H9 (cell line): ENCODE results near the gene NXT1. TPM values are rescaled to one million over a fixed set of nuclear protein-coding genes. Genes with fewer than 3 reads are reported as not detected.

Experiments
- DNase-seq: peaks from one replicate; pipeline ENCODE4 v3.0.0-alpha.2; 2017
- H2AFZ ChIP-seq: one replicate; pipeline ENCODE4 v1.6.1; 2013; ENCODE audit warnings: mild to moderate bottlenecking, low read length, control low read depth, moderate library complexity
- H2AK5ac ChIP-seq: 2 replicates; pipeline ENCODE4 v1.6.1; 2013; ENCODE audit warnings: low read length, control low read depth, mixed read lengths; ENCODE audit not compliant: insufficient read length
- H2BK120ac ChIP-seq: one replicate; pipeline ENCODE4 v1.6.1; 2013; ENCODE audit warnings: low read depth, mild to moderate bottlenecking, low read length, control low read depth, inconsistent platforms; ENCODE audit not compliant: poor library complexity, severe bottlenecking
- H2BK12ac ChIP-seq: 2 replicates; pipeline ENCODE4 v1.6.1; 2013; ENCODE audit warnings: low read length, control low read depth, mixed read lengths, low read depth; ENCODE audit not compliant: insufficient read length
- H2BK15ac ChIP-seq: 2 replicates; pipeline ENCODE4 v1.6.1; 2013; ENCODE audit warnings: low read depth, low read length, control low read depth
- H2BK20ac ChIP-seq: one replicate; pipeline ENCODE4 v1.6.1; 2013; ENCODE audit warnings: low read depth, mild to moderate bottlenecking, low read length, control low read depth, inconsistent platforms; ENCODE audit not compliant: poor library complexity, severe bottlenecking
- H2BK5ac ChIP-seq: 2 replicates; pipeline ENCODE4 v1.6.1; 2013; ENCODE audit warnings: low read length, control low read depth, mixed read lengths; ENCODE audit not compliant: insufficient read length
- H3K14ac ChIP-seq: 2 replicates; pipeline ENCODE4 v1.6.1; 2013; ENCODE audit warnings: low read length, control low read depth; ENCODE audit not compliant: insufficient read depth
- H3K18ac ChIP-seq: 2 replicates; pipeline ENCODE4 v1.6.1; 2013; ENCODE audit warnings: low read depth, mild to moderate bottlenecking, mixed read lengths, low read length, control low read depth; ENCODE audit not compliant: insufficient read length
- H3K23ac ChIP-seq: 2 replicates; pipeline ENCODE4 v1.6.1; 2013; ENCODE audit warnings: low read length, control low read depth, mixed read lengths, low read depth; ENCODE audit not compliant: insufficient read length
- H3K23me2 ChIP-seq: 2 replicates; pipeline ENCODE4 v1.6.1; 2013; ENCODE audit warnings: low read depth, mild to moderate bottlenecking, mixed read lengths, low read length, control low read depth; ENCODE audit not compliant: insufficient read length, poor library complexity, severe bottlenecking
- H3K27ac ChIP-seq: 2 replicates; pipeline ENCODE4 v1.5.1; 2013; ENCODE audit warnings: low read length, control low read depth, mixed read lengths, low read depth; ENCODE audit not compliant: insufficient read length
- H3K27me3 ChIP-seq: 2 replicates; pipeline ENCODE4 v1.6.1; 2013; ENCODE audit warnings: low read length, control low read depth, inconsistent platforms; ENCODE audit not compliant: insufficient read depth
- H3K4ac ChIP-seq: 2 replicates; pipeline ENCODE4 v1.6.1; 2013; ENCODE audit warnings: low read depth, mild to moderate bottlenecking, control low read depth, inconsistent platforms, low read length, moderate library complexity
- H3K4me1 ChIP-seq: 2 replicates; pipeline ENCODE4 v1.6.1; 2013; ENCODE audit warnings: low read length, control low read depth, inconsistent platforms; ENCODE audit not compliant: insufficient read depth
- H3K4me2 ChIP-seq: 2 replicates; pipeline ENCODE4 v1.6.1; 2013; ENCODE audit warnings: low read length, control low read depth, mixed read lengths; ENCODE audit not compliant: insufficient read length, insufficient read depth
- H3K56ac ChIP-seq: 2 replicates; pipeline ENCODE4 v1.6.1; 2013; ENCODE audit warnings: low read depth, mild to moderate bottlenecking, mixed read lengths, low read length, control low read depth; ENCODE audit not compliant: insufficient read length
- H3K79me1 ChIP-seq: 2 replicates; pipeline ENCODE4 v1.6.1; 2013; ENCODE audit warnings: low read depth, mild to moderate bottlenecking, moderate library complexity, low read length, control low read depth, inconsistent platforms; ENCODE audit not compliant: insufficient read depth, poor library complexity, severe bottlenecking
- H3K79me2 ChIP-seq: 2 replicates; pipeline ENCODE4 v1.6.1; 2013; ENCODE audit warnings: low read length, control low read depth, inconsistent platforms; ENCODE audit not compliant: insufficient read depth
- H3K9ac ChIP-seq: 2 replicates; pipeline ENCODE4 v1.6.1; 2013; ENCODE audit warnings: low read length, control low read depth, mixed read lengths; ENCODE audit not compliant: insufficient read length; ENCODE audit errors: extremely low read depth
- H3K9me3 ChIP-seq: one replicate; pipeline ENCODE4 v1.6.1; 2013; ENCODE audit warnings: low read depth, low read length, inconsistent platforms; ENCODE audit not compliant: control insufficient read depth
- H3T11ph ChIP-seq: one replicate; pipeline ENCODE4 v1.6.1; 2013; ENCODE audit warnings: mild to moderate bottlenecking, low read length, control low read depth, inconsistent platforms
- H4K20me1 ChIP-seq: one replicate; pipeline ENCODE4 v1.6.1; 2013; ENCODE audit not compliant: control insufficient read depth, insufficient read length, insufficient read depth
- H4K5ac ChIP-seq: 2 replicates; pipeline ENCODE4 v1.6.1; 2013; ENCODE audit warnings: low read depth, mild to moderate bottlenecking, mixed read lengths, low read length, control low read depth; ENCODE audit not compliant: insufficient read length
- H4K8ac ChIP-seq: replicated peaks from 2 replicates; pipeline ENCODE4 v1.6.1; 2013; ENCODE audit warnings: low read length, control low read depth, mixed read lengths, low read depth; ENCODE audit not compliant: insufficient read length
- H4K91ac ChIP-seq: 2 replicates; pipeline ENCODE4 v1.6.1; 2013; ENCODE audit warnings: low read depth, mild to moderate bottlenecking, moderate library complexity, mixed read lengths, low read length, control low read depth; ENCODE audit not compliant: insufficient read length
- H3K27ac Mint-ChIP-seq, 3 experiments: 2 replicates in 2 of 3; 3 replicates in 1 of 3; pipeline ENCODE4 v1.8.0; 2020 to 2021; ENCODE audit warnings: mixed read lengths in 3 of 3, mild to moderate bottlenecking in 1 of 3, moderate library complexity in 1 of 3
- H3K27me3 Mint-ChIP-seq: 2 replicates; pipeline ENCODE4 v1.8.0; 2021; ENCODE audit warnings: low read depth, mild to moderate bottlenecking, moderate library complexity, mixed read lengths
- H3K36me3 Mint-ChIP-seq, 3 experiments: 2 replicates in 2 of 3; 3 replicates in 1 of 3; pipeline ENCODE4 v1.8.0; 2020 to 2021; ENCODE audit warnings: low read depth in 3 of 3, mixed read lengths in 3 of 3; ENCODE audit not compliant: insufficient read depth in 1 of 3
- H3K4me1 Mint-ChIP-seq, 2 experiments: 2 replicates each; pipeline ENCODE4 v1.8.0; 2020; ENCODE audit warnings: mixed read lengths in 2 of 2
- H3K4me3 Mint-ChIP-seq, 2 experiments: 2 replicates in 1 of 2; 3 replicates in 1 of 2; pipeline ENCODE4 v1.8.0; 2020 to 2021; ENCODE audit warnings: mild to moderate bottlenecking in 2 of 2, mixed read lengths in 2 of 2, moderate library complexity in 1 of 2
- H3K9me3 Mint-ChIP-seq, 2 experiments: 2 replicates in 1 of 2; 3 replicates in 1 of 2; pipeline ENCODE4 v1.8.0; 2020; ENCODE audit warnings: mild to moderate bottlenecking in 2 of 2, mixed read lengths in 2 of 2, moderate library complexity in 1 of 2
- WGBS: extraction: QIAGEN DNeasy Blood & Tissue Kit; methylation state at CpG from one replicate; pipeline ENCODE4 v1.1.7; 2013; ENCODE audit warnings: missing lambda C conversion rate, low lambda C conversion rate, mixed read lengths; ENCODE audit not compliant: insufficient read length; ENCODE audit errors: extremely low coverage; 5-methylcytosine and 5-hydroxymethylcytosine counted together
- total RNA-seq: library from RNA; stranded (reverse); gene quantifications from 2 replicates; pipeline ENCODE4 v1.2.1, GENCODE V29; 2021
- TF ChIP-seq, protein P1 (sequence below): fragments of 200-600 bp; sonication (generic); conservative IDR thresholded peaks from 3 replicates; pipeline ENCODE4 v1.8.0; 2021; ENCODE audit warnings: antibody characterized with exemption, mild to moderate bottlenecking

NXT1 gene
- total RNA-seq, 1 experiment from 2014 or later = 25.5 TPM

DNA sequence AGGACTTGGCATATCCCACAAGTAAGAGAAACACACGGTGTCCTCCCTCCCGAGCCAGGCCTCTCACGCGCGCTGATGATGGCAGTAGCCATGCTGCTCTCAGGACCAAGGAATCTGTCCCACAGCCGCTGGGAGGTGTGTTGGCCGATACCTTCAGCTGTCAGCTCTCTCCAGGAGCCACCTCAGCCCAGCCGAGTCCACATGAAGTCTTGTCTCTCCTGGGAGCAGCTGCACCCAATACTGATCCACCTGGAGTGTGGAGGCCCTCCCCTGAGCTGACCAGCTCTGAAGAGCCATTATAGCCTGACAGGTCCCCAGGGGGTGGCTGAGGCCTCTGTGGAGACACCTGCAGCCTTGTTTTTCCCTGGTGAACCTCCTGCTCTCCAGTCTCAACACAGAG, 23.8 kb upstream of the NXT1 start:
- Histone ChIP-seq H2BK120ac (no peak overlapping the region), H3K23me2 (no peaks in the 10 kb centered on the region), H2BK12ac (no peak overlapping the region), H3K9ac (no peak overlapping the region), H2BK15ac (no peak overlapping the region), H4K20me1 (no peaks in the 10 kb centered on the region), H3K14ac (no peak overlapping the region; the same call in 1 of the 2 replicates), H3K4ac (no peak overlapping the region), H3K9me3 (no peaks in the 10 kb centered on the region), H2AFZ (no peak overlapping the region), H3K27ac (no peak overlapping the region), H3K56ac (no peak overlapping the region), H2BK20ac (no peak overlapping the region), H2BK5ac (no peak overlapping the region), H4K5ac (no peak overlapping the region), H3K4me2 (no peak overlapping the region), H4K8ac (no peak overlapping the region), H3K18ac (no peak overlapping the region), H3K79me2 (no peaks in the 10 kb centered on the region), H3K79me1 (no peaks in the 10 kb centered on the region), H4K91ac (no peak overlapping the region), H3T11ph (no peak overlapping the region), H3K23ac (no peak overlapping the region), H3K4me1 (no peaks in the 10 kb centered on the region), H3K27me3 (no peaks in the 10 kb centered on the region; the same call in 1 of the 2 replicates), H2AK5ac (no peak overlapping the region)
- TF ChIP-seq, protein P1, sequence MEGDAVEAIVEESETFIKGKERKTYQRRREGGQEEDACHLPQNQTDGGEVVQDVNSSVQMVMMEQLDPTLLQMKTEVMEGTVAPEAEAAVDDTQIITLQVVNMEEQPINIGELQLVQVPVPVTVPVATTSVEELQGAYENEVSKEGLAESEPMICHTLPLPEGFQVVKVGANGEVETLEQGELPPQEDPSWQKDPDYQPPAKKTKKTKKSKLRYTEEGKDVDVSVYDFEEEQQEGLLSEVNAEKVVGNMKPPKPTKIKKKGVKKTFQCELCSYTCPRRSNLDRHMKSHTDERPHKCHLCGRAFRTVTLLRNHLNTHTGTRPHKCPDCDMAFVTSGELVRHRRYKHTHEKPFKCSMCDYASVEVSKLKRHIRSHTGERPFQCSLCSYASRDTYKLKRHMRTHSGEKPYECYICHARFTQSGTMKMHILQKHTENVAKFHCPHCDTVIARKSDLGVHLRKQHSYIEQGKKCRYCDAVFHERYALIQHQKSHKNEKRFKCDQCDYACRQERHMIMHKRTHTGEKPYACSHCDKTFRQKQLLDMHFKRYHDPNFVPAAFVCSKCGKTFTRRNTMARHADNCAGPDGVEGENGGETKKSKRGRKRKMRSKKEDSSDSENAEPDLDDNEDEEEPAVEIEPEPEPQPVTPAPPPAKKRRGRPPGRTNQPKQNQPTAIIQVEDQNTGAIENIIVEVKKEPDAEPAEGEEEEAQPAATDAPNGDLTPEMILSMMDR = no peak
- H3K4me3 Mint-ChIP-seq = no peak overlapping the region
- H3K27me3 Mint-ChIP-seq = peaks cover 14% of the 10 kb centered on the region
- peaks cover 9 to 23% of the 10 kb centered on the region in 2 experiments for H3K4me1 Mint-ChIP-seq
- peaks cover 3 to 4% of the 10 kb centered on the region in 2 experiments; a peak in 3 of 5 replicates for H3K9me3 Mint-ChIP-seq
- H3K27ac Mint-ChIP-seq = no peak overlapping the region
- no peak for DNase-seq
- no peaks in the 10 kb centered on the region for H3K36me3 Mint-ChIP-seq
- WGBS = no CpG with 5 or more reads among the region's 8 CpGs
